ENCODE data around the gene ADD2.
A peak's percentile ranks its signal among the peaks of the same experiment; 100 is the strongest.

The ADD2 gene

GRCh38 chr2:70789304-70790135 is 21.5 kb upstream of the ADD2 start:
- peak; percentile 9 to 47 for DNase-seq (ENCODE audit: low read depth in 1 of 2, low spot score in 1 of 2)

- peak in 1 of 2 donors; percentile 21 for DNase-seq (ENCODE audit: low read depth in 1 of 2, low spot score in 1 of 2)
Measured at GRCh38 chr2:70785137-70785911, 17.3 kb upstream of the ADD2 start.

GRCh38 chr2:70784320-70784719 is 16.3 kb upstream of the ADD2 start:
- DNase-seq (ENCODE audit: low read depth in 1 of 2, low spot score in 1 of 2), result no peak

GRCh38 chr2:70779911-70780545 is 12.0 kb upstream of the ADD2 start:
- DNase-seq (ENCODE audit: low read depth in 1 of 2, low spot score in 1 of 2), result no peak

GRCh38 chr2:70779491-70779890 is 11.5 kb upstream of the ADD2 start:
- no peak for DNase-seq (ENCODE audit: low read depth in 1 of 2, low spot score in 1 of 2)

- DNase-seq (ENCODE audit: low read depth in 1 of 2, low spot score in 1 of 2), result no peak
Measured at GRCh38 chr2:70778676-70779075, 10.7 kb upstream of the ADD2 start.

DNA sequence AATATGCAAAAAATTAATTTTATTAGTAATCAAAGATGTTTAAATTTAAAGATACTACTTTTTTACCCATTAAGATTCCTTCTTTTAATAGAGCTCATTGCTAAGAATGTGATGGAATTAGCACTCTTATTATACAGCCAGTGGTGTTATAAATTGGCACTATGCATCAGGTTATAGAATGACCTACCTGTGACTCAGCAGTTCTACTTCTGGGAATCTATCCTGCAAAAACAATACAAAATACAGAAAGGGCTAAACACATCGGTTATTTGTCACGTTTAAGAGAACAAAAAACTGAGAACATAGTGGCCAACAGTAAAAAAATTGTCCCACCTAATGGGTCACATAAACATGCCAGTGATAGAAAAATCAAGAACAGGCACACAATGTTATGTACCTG is 9.4 kb upstream of the ADD2 start:
- no peak for DNase-seq (ENCODE audit: low read depth in 1 of 2, low spot score in 1 of 2)

GRCh38 chr2:70776266-70776665 is 8.3 kb upstream of the ADD2 start:
- DNase-seq (ENCODE audit: low read depth in 1 of 2, low spot score in 1 of 2), result no peak

- DNase-seq (ENCODE audit: low read depth in 1 of 2, low spot score in 1 of 2), result no peak
Measured at GRCh38 chr2:70775141-70775540, 7.1 kb upstream of the ADD2 start.

- no peak for DNase-seq (ENCODE audit: low read depth in 1 of 2, low spot score in 1 of 2)
Measured at GRCh38 chr2:70772486-70773155, 4.6 kb upstream of the ADD2 start.

DNA sequence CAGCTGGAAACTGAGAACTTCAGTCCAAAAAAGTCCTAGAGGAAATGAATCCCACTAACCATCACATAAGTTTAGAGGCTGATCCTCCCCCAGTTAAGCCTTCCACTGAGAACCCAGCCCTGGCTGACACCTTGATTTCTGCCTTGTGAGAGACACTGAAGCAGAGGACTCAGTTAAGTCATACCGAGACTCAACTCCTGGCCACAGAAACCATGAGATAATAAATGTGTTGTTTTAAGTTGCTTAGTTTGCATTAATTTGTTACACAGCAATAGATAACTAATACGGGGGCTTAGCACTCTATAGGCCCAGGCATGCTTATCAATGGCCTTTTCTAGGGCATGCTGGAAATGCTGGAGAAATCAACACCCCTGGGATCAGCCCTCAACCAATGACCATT is 3.4 kb upstream of the ADD2 start:
- no peak for DNase-seq (ENCODE audit: low read depth in 1 of 2, low spot score in 1 of 2)

GRCh38 chr2:70769450-70769849 is 1.4 kb upstream of the ADD2 start:
- DNase-seq (ENCODE audit: low read depth in 1 of 2, low spot score in 1 of 2), result no peak

- DNase-seq (ENCODE audit: low read depth in 1 of 2, low spot score in 1 of 2), result no peak
Measured at GRCh38 chr2:70768590-70769085, 638 bp upstream of the ADD2 start.

DNA sequence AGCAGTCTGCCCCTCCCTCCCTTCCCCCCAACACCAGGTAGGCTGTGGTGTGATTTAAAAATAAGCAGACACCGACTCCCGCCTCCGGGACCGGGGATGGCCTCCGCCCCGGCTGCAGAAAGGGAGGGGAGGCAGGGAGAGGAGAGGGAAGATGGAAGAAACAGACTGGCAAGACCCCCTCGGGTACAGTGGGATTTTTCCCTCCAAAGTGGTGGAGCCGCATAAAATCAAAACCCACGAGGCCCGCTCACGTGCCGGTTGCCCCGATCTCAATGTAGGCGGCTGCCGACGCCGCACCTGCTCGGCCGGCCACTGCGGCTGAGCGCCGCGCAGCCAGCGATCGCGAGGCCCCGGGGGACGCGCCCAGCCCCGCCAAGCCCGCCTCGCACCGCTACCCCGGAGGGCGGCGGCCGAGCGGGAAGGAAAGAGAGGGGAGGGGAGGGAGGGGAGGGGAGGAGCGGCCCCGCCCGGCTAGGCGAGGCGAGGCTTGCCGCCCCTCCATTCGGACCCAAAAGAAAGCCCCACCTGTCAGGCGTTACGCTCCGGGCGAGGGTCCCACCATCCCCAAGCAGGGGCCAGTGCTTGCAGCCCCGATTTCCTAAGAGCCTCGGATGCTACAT is 811 bp downstream of the ADD2 start:
- no peak for DNase-seq (ENCODE audit: low read depth in 1 of 2, low spot score in 1 of 2)

DNA sequence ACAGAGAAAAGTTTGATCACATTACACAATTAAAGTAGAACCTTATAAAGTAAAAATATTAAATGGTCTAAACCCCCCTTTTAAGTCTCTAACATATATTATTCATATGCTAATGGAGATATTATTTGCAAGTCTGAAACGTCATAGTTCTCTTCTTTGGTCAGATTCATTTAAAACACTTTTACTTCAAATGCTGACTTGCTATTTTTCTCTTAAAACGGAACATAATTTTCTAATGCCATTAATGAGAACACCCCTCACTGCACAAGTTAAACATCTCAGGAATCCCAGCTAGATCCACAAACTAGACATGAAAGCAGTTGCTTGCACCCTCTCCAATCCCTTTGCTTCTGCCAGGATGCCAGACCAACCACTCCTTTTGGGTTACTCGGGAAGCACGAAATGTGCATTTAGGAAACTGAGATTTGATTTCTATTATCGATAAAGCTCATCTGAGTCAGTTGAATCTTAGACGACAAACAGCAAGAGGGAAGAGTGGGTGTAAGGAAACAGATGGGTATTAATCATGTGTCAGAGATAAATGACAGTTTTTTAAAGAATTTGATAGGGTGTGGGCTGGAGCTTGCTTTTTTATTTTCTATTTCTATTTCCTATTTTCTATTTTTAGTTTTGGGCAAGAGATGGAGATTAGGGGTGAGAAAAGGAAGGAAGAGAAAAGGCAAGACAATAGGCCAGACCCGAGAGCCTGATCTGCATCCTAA is 1.5 kb downstream of the ADD2 start:
- DNase-seq (ENCODE audit: low read depth in 1 of 2, low spot score in 1 of 2), result no peak

GRCh38 chr2:70765507-70765906 is 2.5 kb downstream of the ADD2 start:
- DNase-seq (ENCODE audit: low read depth in 1 of 2, low spot score in 1 of 2), result no peak

- DNase-seq (ENCODE audit: low read depth in 1 of 2, low spot score in 1 of 2), result no peak
Measured at GRCh38 chr2:70759446-70759845, 8.6 kb downstream of the ADD2 start.

GRCh38 chr2:70757966-70758365 is 10.0 kb downstream of the ADD2 start:
- DNase-seq (ENCODE audit: low read depth in 1 of 2, low spot score in 1 of 2), result no peak

DNA sequence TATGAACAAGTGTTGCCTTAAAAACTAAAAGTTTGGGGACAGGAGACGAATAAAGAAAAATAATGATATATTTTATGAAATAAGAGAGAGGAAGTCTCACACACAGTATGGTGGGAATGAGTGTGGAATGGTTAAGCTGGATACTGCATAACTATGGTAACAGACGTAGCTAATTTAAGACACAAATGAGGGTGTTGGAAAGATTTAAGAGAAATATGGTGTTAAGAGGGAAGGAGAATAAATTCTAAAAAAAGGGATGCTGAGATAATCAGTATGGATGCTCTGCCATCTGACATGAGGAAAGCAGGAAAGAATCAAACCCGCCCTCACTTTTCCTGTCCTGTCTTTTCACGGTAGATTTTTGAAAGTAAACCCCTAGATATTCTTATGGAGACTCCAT is 10.6 kb downstream of the ADD2 start:
- no peak for DNase-seq (ENCODE audit: low read depth in 1 of 2, low spot score in 1 of 2)

GRCh38 chr2:70756128-70756527 is 11.9 kb downstream of the ADD2 start:
- no peak for DNase-seq (ENCODE audit: low read depth in 1 of 2, low spot score in 1 of 2)

Measured in stimulated activated CD4-positive, alpha-beta T cell treated with anti-CD3 and anti-CD28 coated beads, Interleukin-15, amount 100 ng/mL, for 1 hour (primary cell).